Activated CD4-positive, alpha-beta T cell treated with anti-CD3 and anti-CD28 coated beads, Interleukin-2, amount 10 ng/mL, durations not matched to agents 7 days and 5 days (primary cell): ENCODE results near the gene FXYD6. TPM values are rescaled to one million over a fixed set of nuclear protein-coding genes. Genes with fewer than 3 reads are reported as not detected.

Experiments used
- CTCF ChIA-PET: fragments of 350-600 bp; sonication (Branson Sonifier 250); formaldehyde crosslinking; loops from one replicate; lab custom pipeline; 2021; ENCODE audit warnings: antibody characterized with exemption; lab: Charles Lee
- POLR2A ChIA-PET: fragments of 350-600 bp; sonication (Branson Sonifier 250); formaldehyde crosslinking; loops from one replicate; lab custom pipeline; 2021; ENCODE audit warnings: antibody characterized with exemption; lab: Charles Lee
- DNase-seq: peaks from one replicate; pipeline ENCODE4 v3.0.0-alpha.2; 2020
- H3K27ac Mint-ChIP-seq: one replicate; pipeline ENCODE4 v1.8.0; 2021; ENCODE audit warnings: mild to moderate bottlenecking, moderate library complexity, mixed read lengths
- H3K27me3 Mint-ChIP-seq: one replicate; pipeline ENCODE4 v1.8.0; 2021; ENCODE audit warnings: mixed read lengths
- H3K36me3 Mint-ChIP-seq: one replicate; pipeline ENCODE4 v1.8.0; 2021; ENCODE audit warnings: low read depth, mixed read lengths
- H3K4me1 Mint-ChIP-seq: one replicate; pipeline ENCODE4 v1.8.0; 2021; ENCODE audit warnings: mixed read lengths
- H3K4me3 Mint-ChIP-seq: one replicate; pipeline ENCODE4 v1.8.0; 2021; ENCODE audit warnings: mild to moderate bottlenecking, moderate library complexity, mixed read lengths
- H3K9me3 Mint-ChIP-seq: one replicate; pipeline ENCODE4 v1.8.0; 2021; ENCODE audit warnings: mixed read lengths
- total RNA-seq, 2 experiments: library from RNA; stranded (reverse); gene quantifications; one replicate each; pipeline ENCODE4 v1.2.3, GENCODE V29; 2021

FXYD6 gene
- total RNA-seq, 2 experiments from 2014 or later, result not detected

DNA sequence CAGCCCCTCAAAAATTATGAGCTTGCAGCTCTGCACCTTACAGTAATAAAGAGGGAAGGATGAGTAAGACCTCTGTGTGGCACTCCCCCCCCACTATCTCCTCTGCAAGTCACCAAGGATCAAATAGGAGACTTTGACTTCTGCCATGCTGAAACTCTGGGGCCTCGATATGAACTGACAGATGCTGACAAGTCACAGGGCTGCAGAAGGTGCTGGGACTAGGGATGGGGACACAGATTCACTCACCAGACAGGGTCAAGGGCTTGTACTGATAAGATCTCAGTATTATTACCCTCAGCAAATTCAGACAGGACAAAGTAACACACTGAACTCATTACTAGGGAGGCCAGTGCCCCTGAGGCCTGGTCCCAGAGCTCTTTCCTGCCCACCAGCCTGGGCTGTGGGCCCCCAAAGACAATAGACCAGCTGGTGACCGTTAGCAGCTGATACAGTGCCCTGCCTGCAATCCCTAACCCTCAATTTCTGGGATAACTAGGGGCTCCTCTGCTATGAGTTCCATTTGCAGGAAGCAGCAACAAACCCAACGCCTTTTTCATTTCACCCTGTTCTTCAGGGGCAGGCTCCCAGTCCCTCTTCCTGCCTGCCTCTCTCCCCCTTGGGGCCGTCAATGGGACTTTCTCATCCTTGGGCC lies 32.6 kb upstream of the FXYD6 start:
- peaks cover 12% of the 10 kb centered on the region for H3K4me1 Mint-ChIP-seq
- no peaks in the 10 kb centered on the region for H3K9me3 Mint-ChIP-seq
- no peak overlapping the region for H3K4me3 Mint-ChIP-seq
- POLR2A ChIA-PET, result no interaction called here
- no peaks in the 10 kb centered on the region for H3K27me3 Mint-ChIP-seq
- H3K36me3 Mint-ChIP-seq, result no peaks in the 10 kb centered on the region
- no peak overlapping the region for H3K27ac Mint-ChIP-seq
- DNase-seq, result no peak
- CTCF ChIA-PET, result interaction anchor here (0.9 to 3.7 kb wide), 2 partner anchors 55 to 145 kb away, joined by 3 to 11 read pairs; no protein-coding TSS in a partner anchor

DNA sequence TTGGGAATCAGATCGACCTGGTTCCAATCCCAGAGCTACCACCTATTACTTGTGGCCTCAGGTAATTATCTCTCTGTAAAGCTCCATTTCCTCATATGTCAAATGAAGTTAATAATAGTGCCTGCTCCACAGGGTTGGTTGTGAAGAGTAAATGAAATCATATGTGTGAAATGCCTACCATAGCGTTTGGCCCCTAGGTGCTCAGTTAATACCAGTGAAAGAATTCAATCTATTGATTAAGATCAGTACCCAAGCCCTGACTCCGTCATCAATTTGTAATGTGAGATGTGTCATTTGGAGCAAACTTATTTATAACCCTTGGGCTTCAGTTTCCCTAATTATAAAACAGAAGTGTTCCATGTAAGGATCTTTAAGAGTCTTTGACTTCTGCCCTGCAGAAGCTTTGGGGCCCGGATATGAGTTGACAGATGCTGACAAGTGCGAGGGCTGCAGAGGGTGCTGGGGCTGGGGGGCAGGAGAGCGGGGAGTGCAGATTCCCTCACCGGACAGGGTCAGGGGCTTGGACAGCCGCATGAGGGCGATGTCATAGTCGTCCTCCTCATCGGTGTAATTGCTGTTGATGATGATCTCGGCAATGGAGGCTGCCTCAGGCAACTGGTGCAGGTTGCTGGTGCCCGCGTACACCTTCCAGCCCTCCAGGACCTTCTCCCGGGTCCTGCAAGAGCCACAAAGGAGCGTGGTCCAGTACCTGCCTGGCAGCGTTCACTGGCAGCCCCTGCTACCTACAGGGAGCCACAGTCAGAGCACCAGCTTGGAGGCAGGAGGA lies 31.8 kb upstream of the FXYD6 start:
- H3K27ac Mint-ChIP-seq, result no peak overlapping the region
- POLR2A ChIA-PET, result no interaction called here
- no peak for DNase-seq

DNA sequence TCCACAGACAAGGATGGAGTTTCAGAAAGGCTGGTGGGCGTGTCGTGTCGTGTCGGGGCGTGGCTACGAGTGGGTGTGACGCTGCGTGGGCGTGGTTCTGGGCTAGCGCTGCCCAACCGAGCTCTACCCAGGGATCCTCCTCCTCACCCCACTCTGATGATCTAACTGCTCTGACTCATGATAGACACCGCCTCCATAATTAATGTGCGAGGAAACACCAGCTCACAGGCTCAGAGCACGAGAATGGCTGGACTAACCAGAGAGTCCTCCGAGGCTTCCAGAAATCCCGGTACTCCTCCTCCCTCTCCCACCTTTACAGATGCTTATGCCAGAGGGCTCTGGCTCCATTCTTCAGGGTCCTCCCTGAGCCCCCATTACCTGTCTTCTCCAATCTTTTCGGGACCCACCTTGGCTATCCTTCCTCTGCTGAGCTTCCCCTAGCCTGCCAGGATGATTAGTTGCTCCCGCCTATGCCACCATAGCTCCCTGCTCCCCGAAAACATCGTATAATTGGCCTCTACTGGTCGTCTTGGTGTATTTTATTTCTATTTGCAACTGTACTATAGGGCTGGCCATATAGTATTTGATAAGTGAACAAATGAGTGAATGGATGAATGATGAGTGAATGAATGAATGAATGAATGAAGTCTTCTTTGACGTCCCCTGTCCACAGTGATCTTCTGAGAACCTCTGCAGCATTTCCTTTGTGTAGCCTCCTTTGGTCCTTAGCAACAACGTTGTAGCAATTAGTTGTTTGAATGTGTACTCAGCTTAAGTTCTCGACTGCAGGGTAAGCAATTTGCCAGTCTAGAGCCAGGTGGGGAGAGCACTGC lies 31.0 kb upstream of the FXYD6 start:
- CTCF ChIA-PET, result interaction anchor here (0.6 to 3.7 kb wide), 7 partner anchors 10 to 965 kb away, joined by 3 to 11 read pairs (median 5); no protein-coding TSS in a partner anchor
- Mint-ChIP-seq H3K4me3 (no peak overlapping the region), H3K27ac (no peak overlapping the region), H3K4me1 (peaks cover 12% of the 10 kb centered on the region), H3K27me3 (no peaks in the 10 kb centered on the region), H3K36me3 (no peaks in the 10 kb centered on the region), H3K9me3 (no peaks in the 10 kb centered on the region)
- peak; percentile 54 for DNase-seq
- POLR2A ChIA-PET, result no interaction called here

More for the DNA sequence above, 31.8 kb upstream of the FXYD6 start:
- H3K27me3 Mint-ChIP-seq, result no peaks in the 10 kb centered on the region
- peaks cover 12% of the 10 kb centered on the region for H3K4me1 Mint-ChIP-seq
- H3K36me3 Mint-ChIP-seq, result no peaks in the 10 kb centered on the region
- CTCF ChIA-PET, result interaction anchor here (0.6 to 3.7 kb wide), 6 partner anchors 22 to 964 kb away, joined by 3 to 11 read pairs (median 4); no protein-coding TSS in a partner anchor
- H3K9me3 Mint-ChIP-seq, result no peaks in the 10 kb centered on the region
- H3K4me3 Mint-ChIP-seq, result no peak overlapping the region

DNA sequence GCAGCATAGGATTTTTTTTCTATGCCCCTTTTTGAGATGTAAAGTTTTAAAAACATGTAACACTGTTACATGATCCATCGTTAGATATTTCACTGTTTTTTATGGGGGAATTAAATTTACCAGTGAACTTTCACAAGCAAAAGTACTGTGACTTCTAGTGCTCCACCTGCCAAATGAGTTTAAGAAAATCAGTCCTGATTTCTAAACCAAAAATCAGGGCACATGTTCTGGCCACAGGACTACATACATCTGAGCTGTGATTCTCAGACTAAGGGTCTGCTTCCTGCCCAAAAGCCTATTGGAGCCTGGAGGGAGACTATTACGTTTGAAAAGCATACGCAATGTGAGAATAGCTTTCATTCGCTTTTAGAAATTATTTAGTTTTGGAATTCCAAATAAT lies 30.3 kb upstream of the FXYD6 start:
- no peak overlapping the region for H3K27ac Mint-ChIP-seq
- no peaks in the 10 kb centered on the region for H3K9me3 Mint-ChIP-seq
- H3K4me1 Mint-ChIP-seq, result peaks cover 11% of the 10 kb centered on the region
- DNase-seq, result no peak
- no peaks in the 10 kb centered on the region for H3K36me3 Mint-ChIP-seq
- H3K27me3 Mint-ChIP-seq, result no peaks in the 10 kb centered on the region
- ChIA-PET POLR2A (no interaction called here), CTCF (interaction anchor here (0.9 to 3.1 kb wide), 3 partner anchors 10 to 40 kb away, joined by 3 to 9 read pairs (median 5); no protein-coding TSS in a partner anchor)
- H3K4me3 Mint-ChIP-seq, result no peak overlapping the region

DNA sequence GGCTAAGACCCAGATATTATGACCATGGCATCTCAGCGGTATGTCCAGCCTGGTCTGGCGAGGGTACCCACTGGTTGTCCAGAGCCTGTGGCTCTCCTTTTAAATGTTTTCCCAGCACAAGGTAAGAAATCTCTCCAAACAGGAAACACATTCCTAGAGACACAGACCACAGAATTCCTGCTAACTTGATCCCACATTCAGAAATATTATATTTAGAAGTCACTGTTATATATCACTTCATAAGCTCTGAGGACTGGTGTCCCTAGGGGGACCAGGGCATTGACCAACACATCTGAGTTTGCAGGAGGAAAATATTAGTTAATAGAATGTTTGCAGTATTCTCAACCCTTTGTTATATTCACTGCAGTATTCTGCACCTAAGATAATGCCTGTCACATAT lies 29.7 kb upstream of the FXYD6 start:
- no peak for DNase-seq
- ChIA-PET POLR2A (no interaction called here), CTCF (interaction anchor here (1.0 to 3.1 kb wide), 4 partner anchors 9 to 45 kb away, joined by 3 to 9 read pairs (median 6); no protein-coding TSS in a partner anchor)
- H3K9me3 Mint-ChIP-seq, result no peaks in the 10 kb centered on the region
- H3K27me3 Mint-ChIP-seq, result no peaks in the 10 kb centered on the region
- H3K27ac Mint-ChIP-seq, result no peak overlapping the region
- H3K4me3 Mint-ChIP-seq, result no peak overlapping the region
- H3K36me3 Mint-ChIP-seq, result no peaks in the 10 kb centered on the region
- peaks cover 11% of the 10 kb centered on the region for H3K4me1 Mint-ChIP-seq

DNA sequence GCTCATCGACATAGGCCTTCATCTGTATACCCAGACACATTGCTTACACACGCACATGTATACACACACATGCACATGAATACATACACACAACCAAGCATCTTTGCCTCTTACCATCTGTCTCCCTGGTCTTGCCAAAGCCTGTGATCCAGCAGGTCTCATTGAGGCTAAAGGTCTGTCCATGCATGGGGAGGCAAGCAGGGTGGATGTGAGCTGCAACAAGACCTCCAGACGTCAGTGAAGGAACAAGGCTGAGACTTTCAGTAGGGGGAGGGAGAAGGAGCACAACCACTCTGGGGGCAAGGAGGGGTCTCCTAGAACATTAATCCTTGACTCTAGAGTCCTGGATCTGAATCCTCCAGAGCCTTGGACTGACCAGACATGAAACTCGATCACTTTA lies 29.1 kb upstream of the FXYD6 start:
- POLR2A ChIA-PET, result no interaction called here
- Mint-ChIP-seq H3K4me1 (peaks cover 11% of the 10 kb centered on the region), H3K4me3 (no peak overlapping the region), H3K27me3 (no peaks in the 10 kb centered on the region), H3K36me3 (no peaks in the 10 kb centered on the region), H3K27ac (no peak overlapping the region), H3K9me3 (no peaks in the 10 kb centered on the region)
- CTCF ChIA-PET, result interaction anchor here (0.7 to 3.1 kb wide), 5 partner anchors 25 to 110 kb away, joined by 3 to 9 read pairs (median 3); no protein-coding TSS in a partner anchor
- no peak for DNase-seq

DNA sequence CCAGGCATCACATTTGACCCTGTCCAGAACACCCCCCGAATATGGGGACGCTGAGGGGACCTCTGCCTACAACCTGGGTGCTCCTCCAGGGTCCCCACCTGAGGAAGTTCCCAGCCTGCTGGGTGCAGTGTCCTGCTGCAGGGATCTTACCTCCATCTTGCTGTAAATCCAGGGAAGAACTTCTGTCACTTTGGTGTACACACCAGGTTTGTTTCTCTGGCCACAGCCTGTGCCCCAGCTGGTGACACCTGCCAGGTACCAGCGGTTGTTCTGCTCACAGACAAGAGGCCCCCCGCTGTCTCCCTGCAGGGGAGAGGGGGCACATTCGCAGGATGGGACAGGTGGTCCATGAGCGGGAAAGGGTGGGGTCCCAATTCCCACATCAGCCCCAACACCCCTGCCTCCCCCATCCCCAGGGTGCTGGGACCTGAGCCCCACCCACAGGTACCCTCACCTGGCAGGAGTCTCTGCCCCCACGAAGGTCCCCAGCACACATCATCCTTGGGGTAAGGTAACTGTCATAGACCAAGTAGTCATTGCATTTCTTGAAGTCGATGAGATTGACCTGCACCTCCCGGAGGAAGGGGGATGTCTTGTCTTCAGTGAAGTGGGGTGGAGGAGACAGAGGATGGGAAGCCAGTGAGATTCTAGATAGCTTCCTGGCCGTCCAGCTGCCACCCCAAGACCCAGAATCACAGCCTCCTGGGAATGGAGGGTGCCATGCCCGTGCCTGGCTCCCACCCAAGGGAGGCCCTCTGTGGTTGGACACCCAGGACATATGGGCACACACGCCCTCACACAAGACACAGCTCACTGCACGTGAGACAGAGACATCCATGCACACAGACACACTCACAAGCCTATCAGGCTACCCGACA lies 27.3 kb upstream of the FXYD6 start:
- no peak overlapping the region for H3K27ac Mint-ChIP-seq
- H3K27me3 Mint-ChIP-seq, result no peaks in the 10 kb centered on the region
- CTCF ChIA-PET, result interaction anchor here (0.6 to 1.5 kb wide), 7 partner anchors 15 to 829 kb away, joined by 3 to 6 read pairs (median 3); no protein-coding TSS in a partner anchor
- no peaks in the 10 kb centered on the region for H3K36me3 Mint-ChIP-seq
- no peaks in the 10 kb centered on the region for H3K9me3 Mint-ChIP-seq
- H3K4me3 Mint-ChIP-seq, result no peak overlapping the region
- peaks cover 17% of the 10 kb centered on the region for H3K4me1 Mint-ChIP-seq
- DNase-seq, result no peak
- POLR2A ChIA-PET, result no interaction called here

DNA sequence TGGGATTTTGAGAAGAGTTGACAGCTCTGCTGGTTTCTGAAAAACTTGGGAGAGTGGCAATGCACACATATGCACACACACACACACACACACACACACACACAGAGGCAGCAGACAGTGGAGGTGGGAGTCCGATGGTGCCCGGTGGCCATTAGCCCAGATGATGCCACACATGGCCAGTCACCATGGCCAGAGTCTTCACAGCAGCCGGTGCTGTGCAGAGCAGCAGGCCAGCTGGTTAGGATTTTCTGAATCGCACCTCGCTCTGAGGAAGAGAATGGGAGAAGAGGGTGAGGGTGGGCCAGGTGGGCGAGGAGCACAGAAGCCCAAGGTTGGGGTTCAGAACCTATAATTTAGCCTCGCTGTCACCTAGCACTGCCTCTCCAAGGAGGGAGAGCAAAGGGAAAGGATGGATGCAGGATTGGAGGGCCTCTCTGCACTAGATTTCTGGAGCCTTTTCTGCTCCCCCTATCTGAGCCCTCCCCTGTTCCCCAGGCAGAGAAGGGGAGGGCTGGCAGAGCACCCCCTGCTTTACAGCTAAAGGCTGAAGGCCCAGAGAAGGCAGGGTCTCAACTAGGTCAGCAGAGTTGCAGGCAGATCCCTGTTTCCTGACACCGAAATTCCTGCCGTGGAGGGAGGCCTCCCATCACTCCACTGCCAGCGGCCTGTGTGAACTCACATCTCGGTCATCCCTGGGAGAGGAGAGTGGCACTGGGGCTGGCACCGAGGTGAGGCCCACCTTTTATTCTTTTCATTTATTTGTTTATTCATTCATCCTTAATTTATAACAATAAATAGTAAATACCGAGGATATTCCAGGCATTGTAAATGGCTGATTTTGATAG lies 25.8 kb upstream of the FXYD6 start:
- CTCF ChIA-PET, result interaction anchor here (1.3 to 1.8 kb wide), 2 partner anchors 28 to 45 kb away, joined by 3 to 9 read pairs; no protein-coding TSS in a partner anchor

DNA sequence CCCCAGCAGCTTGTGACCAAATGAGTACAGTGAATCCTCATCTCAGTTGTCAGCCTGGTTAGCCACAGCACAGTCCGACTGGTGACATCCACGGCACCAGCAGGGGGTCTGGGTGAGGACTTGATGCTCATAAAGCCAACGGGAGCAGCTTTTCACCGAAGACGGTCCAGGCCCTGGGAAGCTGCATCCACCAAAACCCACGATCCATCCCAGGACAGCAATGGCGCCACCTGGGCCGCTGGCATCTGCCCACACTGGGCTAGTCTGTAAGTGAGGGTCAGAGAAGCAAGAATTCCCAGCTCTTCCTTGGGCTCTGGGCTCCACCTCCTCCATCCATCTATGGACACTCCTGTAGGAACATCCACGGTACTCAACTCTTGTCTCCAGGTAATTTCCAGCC lies 25.1 kb upstream of the FXYD6 start:
- Mint-ChIP-seq H3K9me3 (no peaks in the 10 kb centered on the region), H3K4me1 (peaks cover 7% of the 10 kb centered on the region), H3K4me3 (no peak overlapping the region), H3K27me3 (no peaks in the 10 kb centered on the region), H3K27ac (no peak overlapping the region), H3K36me3 (no peaks in the 10 kb centered on the region)
- CTCF ChIA-PET, result interaction anchor here (1.3 to 1.8 kb wide), 2 partner anchors 28 to 46 kb away, joined by 3 to 9 read pairs; no protein-coding TSS in a partner anchor
- no peak for DNase-seq
- POLR2A ChIA-PET, result no interaction called here

More for the DNA sequence above, 25.8 kb upstream of the FXYD6 start:
- no peak overlapping the region for H3K27ac Mint-ChIP-seq
- no peaks in the 10 kb centered on the region for H3K36me3 Mint-ChIP-seq
- H3K4me3 Mint-ChIP-seq, result no peak overlapping the region
- no peaks in the 10 kb centered on the region for H3K9me3 Mint-ChIP-seq
- POLR2A ChIA-PET, result no interaction called here
- H3K4me1 Mint-ChIP-seq, result peaks cover 9% of the 10 kb centered on the region
- no peaks in the 10 kb centered on the region for H3K27me3 Mint-ChIP-seq
- no peak for DNase-seq

DNA sequence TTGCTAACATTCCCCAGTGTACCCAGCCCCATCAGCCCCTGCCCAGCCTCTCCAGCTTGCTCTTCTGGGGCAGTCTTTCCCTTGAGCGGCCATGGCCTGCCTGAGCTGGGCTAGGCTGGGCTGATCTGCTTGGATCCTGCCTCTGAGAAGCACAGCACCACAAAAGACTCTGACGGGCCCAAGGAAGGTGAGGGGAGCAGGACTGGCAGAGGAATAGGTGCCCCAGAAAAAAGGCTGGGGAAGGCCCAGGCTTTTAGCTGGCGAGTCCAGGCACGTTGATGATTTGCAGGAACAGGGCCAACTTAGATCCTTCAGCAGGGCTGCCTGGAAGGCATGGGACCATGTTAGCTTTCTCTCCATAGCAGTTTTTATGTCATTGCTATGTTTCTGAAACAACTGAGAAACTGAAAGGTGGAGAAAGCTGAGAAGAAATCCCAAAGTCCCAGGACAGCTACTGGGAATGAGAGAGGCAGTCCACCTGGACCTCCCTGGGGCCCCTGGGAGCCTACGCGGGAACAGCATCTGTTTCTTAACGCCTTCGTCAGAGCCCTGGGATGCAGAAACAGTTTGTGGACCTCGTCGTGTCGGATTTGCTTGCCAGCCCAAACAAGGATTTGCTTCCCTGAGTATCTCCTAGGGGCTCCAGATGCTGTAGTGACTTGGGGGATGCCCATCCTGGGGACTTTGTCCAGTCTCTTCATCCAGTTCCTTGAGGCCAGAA lies 24.4 kb upstream of the FXYD6 start:
- Mint-ChIP-seq H3K27me3 (no peaks in the 10 kb centered on the region), H3K4me3 (no peak overlapping the region), H3K36me3 (no peaks in the 10 kb centered on the region), H3K27ac (no peak overlapping the region), H3K9me3 (no peaks in the 10 kb centered on the region), H3K4me1 (peaks cover 7% of the 10 kb centered on the region)
- POLR2A ChIA-PET, result no interaction called here
- CTCF ChIA-PET, result interaction anchor here (1.1 to 1.8 kb wide), 3 partner anchors 29 to 46 kb away, joined by 3 to 9 read pairs (median 3); no protein-coding TSS in a partner anchor
- DNase-seq, result no peak
